Mammary epithelial cell (primary cell): ENCODE measurements around the gene IL19.

Source experiments
- CTCF ChIP-seq, 2 donors: IDR thresholded peaks in 1 of 2; conservative IDR thresholded peaks in 1 of 2; 2 replicates each; pipeline ENCODE4 v1.5.1; 2011 to 2012; ENCODE audit warnings: inconsistent platforms in 2 of 2, low read length in 2 of 2, mild to moderate bottlenecking in 2 of 2, control low read depth in 1 of 2, low read depth in 1 of 2; ENCODE audit not compliant: insufficient read depth in 1 of 2; ENCODE audit errors: extremely low read depth in 1 of 2
- EZH2 ChIP-seq: IDR thresholded peaks from 2 replicates; pipeline ENCODE4 v1.6.1; 2012; ENCODE audit warnings: low read length, inconsistent platforms, borderline replicate concordance

- TF ChIP-seq CTCF (conservative IDR thresholded peaks at IDR 0.05 in 1 of 2, IDR thresholded peaks at IDR 0.05 in 1 of 2; ENCODE audit: extremely low read depth in 1 of 2, insufficient read depth in 1 of 2, low read depth in 1 of 2, low read length in 2 of 2) (no peak), EZH2 (no peak)
These were observed 41.5 kb upstream of the IL19 start for GRCh38 chr1:206729050-206729449.
